Measurements from ENCODE around the gene TYROBP. TPM values are rescaled to one million over a fixed set of nuclear protein-coding genes. Genes with fewer than 3 reads are reported as not detected.

TYROBP gene
- total RNA-seq, 4 donors from 2014 or later: 41.4 to 122 (median 117) TPM

- H3K4me1 ChIP-seq: peaks cover 0 to 42% (median 13%) of the 10 kb centered on the region in 4 donors
- H3K27ac ChIP-seq: peak overlapping the region in 3 of 4 donors; percentile 84 to 92 (median 91)
- H3K27me3 ChIP-seq: no peaks in the 10 kb centered on the region
- peak overlapping the region; percentile 40 to 85 (median 62) for H3K4me3 ChIP-seq
- TF ChIP-seq EP300 (IDR thresholded peaks at IDR 0.05): no peak
- TF ChIP-seq POLR2A (IDR thresholded peaks at IDR 0.05): no peak
- TF ChIP-seq CTCF (IDR thresholded peaks at IDR 0.05): no peak
- 52 to 55% methylated on average over 13 to 14 of the region's 14 CpGs for WGBS, 2 donors
- H3K36me3 ChIP-seq: peaks cover 0 to 43% (median 0%) of the 10 kb centered on the region in 3 donors
- DNase-seq (ENCODE audit: low spot score in 2 of 2): no peak
- no peaks in the 10 kb centered on the region for H3K9me3 ChIP-seq
These were observed 29.5 kb upstream of the TYROBP start for GRCh38 chr19:35937345-35938281.

- Histone ChIP-seq H3K36me3 (peaks cover 0 to 35% (median 0%) of the 10 kb centered on the region in 3 donors), H3K27ac (peak overlapping the region; percentile 39 to 92 (median 88)), H3K4me1 (peaks cover 0 to 46% (median 15%) of the 10 kb centered on the region in 4 donors), H3K4me3 (peak overlapping the region; percentile 40 to 85 (median 62)), H3K27me3 (no peaks in the 10 kb centered on the region), H3K9me3 (no peaks in the 10 kb centered on the region)
- no peak for DNase-seq (ENCODE audit: low spot score in 2 of 2)
- WGBS, 2 donors: 26 to 37% methylated on average over 7 to 11 of the region's 11 CpGs
- TF ChIP-seq POLR2A (IDR thresholded peaks at IDR 0.05) (no peak), EP300 (IDR thresholded peaks at IDR 0.05) (no peak), CTCF (IDR thresholded peaks at IDR 0.05) (no peak)
These were observed 28.7 kb upstream of the TYROBP start for GRCh38 chr19:35936738-35937268.

GRCh38 chr19:35935911-35936737, 28.0 kb upstream of the TYROBP start, which contains the start of gene LRFN3:
TSS of gene LRFN3 (plus strand) at chr19:35936374. CDS start at chr19:35939426, 3,052 bp downstream.
- WGBS, 2 donors: 2 to 4% methylated on average over 31 to 42 of the region's 68 CpGs
- Histone ChIP-seq H3K27me3 (no peaks in the 10 kb centered on the region), H3K4me3 (peak within 1 kb of the TSS; percentile 40 to 85 (median 62)), H3K9me3 (no peaks in the 10 kb centered on the region), H3K4me1 (peaks cover 0 to 49% (median 16%) of the 10 kb centered on the region in 4 donors), H3K36me3 (peaks cover 0 to 28% (median 0%) of the 10 kb centered on the region in 3 donors), H3K27ac (peak within 1 kb of the TSS; percentile 39 to 92 (median 88))
- DNase-seq (ENCODE audit: low spot score in 2 of 2): peak; percentile 38 to 60
- TF ChIP-seq CTCF (IDR thresholded peaks at IDR 0.05) (no peak), POLR2A (IDR thresholded peaks at IDR 0.05) (no peak), EP300 (IDR thresholded peaks at IDR 0.05) (no peak)

- no peak for TF ChIP-seq EP300 (IDR thresholded peaks at IDR 0.05)
- TF ChIP-seq CTCF (IDR thresholded peaks at IDR 0.05): no peak
- TF ChIP-seq POLR2A (IDR thresholded peaks at IDR 0.05): no peak
- Histone ChIP-seq H3K27ac (no peak overlapping the region), H3K4me1 (peaks cover 0 to 34% (median 13%) of the 10 kb centered on the region in 4 donors), H3K9me3 (no peaks in the 10 kb centered on the region), H3K4me3 (no peak overlapping the region), H3K27me3 (no peaks in the 10 kb centered on the region), H3K36me3 (no peaks in the 10 kb centered on the region)
- DNase-seq (ENCODE audit: low spot score in 2 of 2): no peak
- 51 to 57% methylated on average over 7 of the region's 7 CpGs for WGBS, 2 donors
These were observed 24.3 kb upstream of the TYROBP start for GRCh38 chr19:35932291-35932936.
